Dendritic cell treated with granulocyte-macrophage colony-stimulating factor and Interleukin-4, amounts not matched to agents 40 ng/mL and 50 ng/mL, for 4 days (primary cell): ENCODE measurements around the gene KHNYN.

ENCODE experiments used
- H3K27ac Mint-ChIP-seq: one replicate; pipeline ENCODE4 v1.8.0; 2022; ENCODE audit warnings: mild to moderate bottlenecking, mixed read lengths
- H3K27me3 Mint-ChIP-seq: one replicate; pipeline ENCODE4 v1.8.0; 2022; ENCODE audit warnings: mild to moderate bottlenecking, mixed read lengths
- H3K36me3 Mint-ChIP-seq: one replicate; pipeline ENCODE4 v1.8.0; 2022; ENCODE audit warnings: low read depth, mixed read lengths
- H3K4me1 Mint-ChIP-seq: one replicate; pipeline ENCODE4 v1.8.0; 2022; ENCODE audit warnings: low read depth, mixed read lengths
- H3K4me3 Mint-ChIP-seq: one replicate; pipeline ENCODE4 v1.8.0; 2022; ENCODE audit warnings: mild to moderate bottlenecking, moderate library complexity, mixed read lengths
- H3K9me3 Mint-ChIP-seq: one replicate; pipeline ENCODE4 v1.8.0; 2022; ENCODE audit warnings: mixed read lengths
- intact Hi-C: fragments of 100-400 bp; cut with micrococcal nuclease; formaldehyde crosslinking; loops from one replicate; pipeline ENCODE4 v1.15.0; 2022

The KHNYN gene

DNA sequence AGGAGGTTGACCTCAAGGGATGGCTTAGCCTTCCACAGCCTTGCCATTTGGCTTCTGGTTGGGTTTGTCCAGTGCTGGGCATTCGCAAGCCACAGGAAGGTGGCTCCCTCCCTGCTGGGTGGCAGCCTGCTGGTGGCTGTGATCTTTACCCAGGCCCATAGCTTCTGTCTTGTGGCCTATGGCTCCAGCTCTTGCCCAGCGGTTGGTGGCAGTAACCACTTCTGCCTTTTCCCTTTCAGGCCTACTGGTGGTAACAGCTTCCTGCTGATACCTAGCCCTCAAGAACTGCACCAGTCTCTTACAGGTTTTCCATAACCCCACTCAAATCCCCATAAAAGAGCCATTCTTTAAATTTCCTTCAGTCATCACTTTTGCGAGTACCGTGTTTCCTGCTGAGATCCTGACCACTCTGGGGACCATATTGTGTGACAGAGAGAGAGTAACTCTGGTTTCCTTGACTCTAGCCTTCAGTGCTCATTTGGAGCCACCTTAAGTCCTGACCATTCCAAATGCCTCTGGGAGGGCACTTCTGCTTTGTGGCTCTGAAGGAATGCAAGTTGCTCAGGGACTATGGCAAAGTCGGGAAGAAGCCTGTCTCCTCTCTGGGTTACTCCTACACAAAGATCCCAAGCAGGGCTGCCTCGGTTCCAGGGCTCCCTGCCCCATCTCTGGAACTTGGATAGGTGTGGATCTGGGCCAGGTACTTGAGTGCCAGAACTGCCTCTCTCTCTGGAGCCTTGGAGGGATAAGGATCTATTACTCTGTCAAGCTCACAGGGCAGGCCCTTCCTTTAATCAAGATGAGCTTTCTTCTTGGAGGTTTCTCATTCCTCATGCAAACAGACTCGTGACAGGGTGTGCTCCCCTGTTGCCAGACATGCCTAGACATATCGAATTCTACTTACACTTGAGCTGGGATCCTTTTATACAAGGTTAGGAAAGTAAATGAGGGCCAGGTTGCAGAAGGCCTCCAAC lies 33.9 kb upstream of the KHNYN start:
- Mint-ChIP-seq H3K36me3 (no peaks in the 10 kb centered on the region), H3K4me1 (peaks cover 57% of the 10 kb centered on the region), H3K27me3 (peaks cover 20% of the 10 kb centered on the region), H3K9me3 (no peaks in the 10 kb centered on the region), H3K4me3 (no peak overlapping the region), H3K27ac (no peak overlapping the region)
- intact Hi-C loops: no loop called here

DNA sequence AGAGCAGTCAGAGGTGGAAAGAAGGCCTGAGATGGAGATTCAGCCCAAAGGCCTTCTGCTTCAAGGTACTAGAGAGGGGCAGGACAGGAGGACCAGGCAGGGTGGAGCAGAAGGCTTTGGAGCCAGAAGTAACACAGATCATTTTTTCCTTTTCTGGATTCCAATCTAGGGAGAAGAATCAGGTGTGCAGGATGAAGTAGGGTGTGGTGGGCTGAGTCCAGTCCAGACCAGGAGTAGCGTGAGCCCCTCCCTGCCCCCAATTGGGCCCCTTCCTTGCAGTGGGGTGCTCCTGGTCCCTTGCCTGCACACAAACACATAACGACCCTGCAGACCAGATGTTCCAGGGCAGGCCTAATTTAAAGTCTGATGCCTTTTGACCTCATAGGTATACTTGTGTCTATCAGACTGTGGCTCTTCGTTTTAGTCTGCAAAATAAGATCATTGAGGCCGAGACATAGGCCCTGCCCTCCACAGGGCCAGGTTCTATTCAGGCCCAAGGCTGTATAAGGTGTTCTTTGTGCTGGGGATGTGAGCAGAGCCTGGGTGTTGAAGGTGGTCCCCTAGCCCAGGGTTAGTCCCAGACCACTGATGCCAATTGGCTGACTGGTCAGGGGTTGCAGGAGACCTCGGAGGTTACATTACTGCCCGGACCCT lies 32.0 kb upstream of the KHNYN start:
- Mint-ChIP-seq H3K36me3 (no peaks in the 10 kb centered on the region), H3K27me3 (peaks cover 14% of the 10 kb centered on the region), H3K9me3 (no peaks in the 10 kb centered on the region), H3K4me1 (peaks cover 44% of the 10 kb centered on the region), H3K4me3 (no peak overlapping the region), H3K27ac (no peak overlapping the region)
- intact Hi-C loops: no loop called here

DNA sequence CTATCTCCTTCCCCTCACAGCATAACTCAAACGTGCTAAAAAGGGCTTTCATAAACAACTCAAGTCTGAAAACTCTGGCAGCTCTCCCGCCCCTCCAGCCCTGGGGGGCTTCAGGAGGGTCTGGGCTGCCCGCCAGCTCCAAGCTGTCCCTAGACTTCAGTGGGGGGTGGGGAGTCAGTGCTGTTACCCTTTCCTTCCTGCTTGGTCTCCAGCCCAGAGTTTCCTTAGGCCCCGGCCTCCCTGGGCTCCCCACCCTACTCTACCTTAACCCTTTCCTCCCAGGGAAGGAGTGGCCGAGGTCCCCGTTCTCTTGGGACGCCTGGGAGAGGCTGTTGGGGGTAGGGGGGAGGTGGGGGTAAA lies 31.5 kb upstream of the KHNYN start:
- peaks cover 44% of the 10 kb centered on the region for H3K4me1 Mint-ChIP-seq
- H3K4me3 Mint-ChIP-seq: no peak overlapping the region
- no peaks in the 10 kb centered on the region for H3K9me3 Mint-ChIP-seq
- H3K36me3 Mint-ChIP-seq: no peaks in the 10 kb centered on the region
- H3K27ac Mint-ChIP-seq: no peak overlapping the region
- intact Hi-C loops: no loop called here
- peaks cover 14% of the 10 kb centered on the region for H3K27me3 Mint-ChIP-seq

DNA sequence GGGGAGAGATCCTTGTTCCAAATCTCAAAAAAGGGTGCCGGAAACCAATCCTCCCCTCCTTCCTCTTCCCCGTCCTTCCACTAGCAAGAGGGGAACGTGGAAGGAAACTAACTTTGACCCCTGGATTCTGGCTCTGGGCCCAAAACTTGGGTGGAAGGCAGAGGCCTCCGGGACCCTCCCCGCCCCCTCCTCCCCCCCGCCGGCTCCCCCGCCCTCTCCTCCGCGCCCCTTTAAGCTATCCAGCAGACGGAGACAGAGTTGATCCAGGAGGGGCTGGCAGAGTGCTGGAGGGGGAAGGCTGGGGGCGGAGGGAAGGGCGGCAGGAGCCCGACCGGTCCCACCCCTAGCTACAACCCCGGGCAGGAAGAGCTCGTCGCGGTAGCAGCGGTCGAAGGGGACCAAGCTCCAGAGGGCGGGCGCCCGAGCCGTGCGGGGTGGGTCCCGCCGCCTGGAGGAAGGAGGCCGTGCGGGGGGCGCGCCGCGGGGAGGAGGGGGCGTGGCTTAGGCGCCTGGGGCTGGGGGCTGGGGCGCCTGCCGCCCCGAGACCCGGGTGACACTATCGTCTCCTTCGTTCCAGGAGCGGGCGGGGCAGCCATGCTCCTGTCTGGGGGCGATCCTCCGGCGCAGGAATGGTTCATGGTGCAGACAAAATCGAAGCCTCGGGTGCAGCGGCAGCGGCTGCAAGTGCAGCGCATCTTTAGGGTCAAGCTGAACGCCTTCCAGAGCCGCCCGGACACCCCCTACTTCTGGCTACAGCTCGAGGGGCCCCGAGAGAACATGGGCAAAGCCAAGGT lies 30.9 kb upstream of the KHNYN start, which contains the start of gene NYNRIN:
NYNRIN (plus strand) TSS at position 351 of the 794 bp plus-strand sequence; CDS start at position 595, 244 bp downstream.
- no peaks in the 10 kb centered on the region for H3K36me3 Mint-ChIP-seq
- H3K4me1 Mint-ChIP-seq: peaks cover 44% of the 10 kb centered on the region
- H3K4me3 Mint-ChIP-seq: peak within 1 kb of the TSS; percentile 59
- no peaks in the 10 kb centered on the region for H3K9me3 Mint-ChIP-seq
- intact Hi-C loops: no loop called here
- H3K27me3 Mint-ChIP-seq: peaks cover 14% of the 10 kb centered on the region
- peak within 1 kb of the TSS; percentile 40 for H3K27ac Mint-ChIP-seq

DNA sequence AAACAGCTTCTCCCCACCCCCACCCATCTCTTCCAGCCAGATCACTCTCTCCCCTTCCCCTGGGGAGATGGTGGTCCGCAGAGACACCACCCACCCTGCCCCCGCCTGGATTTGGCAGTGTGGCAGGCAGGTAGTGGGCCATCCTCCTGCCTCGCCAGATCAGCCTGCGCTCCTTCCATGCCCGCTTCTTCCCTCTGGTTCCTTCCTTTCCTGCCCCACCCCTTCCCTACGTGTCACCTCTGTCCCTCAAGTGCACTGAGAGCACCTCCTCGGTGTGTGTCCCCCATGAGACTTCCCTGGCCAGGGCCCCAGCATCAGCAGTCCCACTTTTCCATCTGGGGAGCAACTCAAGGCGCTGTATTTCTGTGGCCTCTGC lies 30.3 kb upstream of the KHNYN start:
- intact Hi-C loops: no loop called here
- Mint-ChIP-seq H3K4me1 (peaks cover 44% of the 10 kb centered on the region), H3K27me3 (peaks cover 14% of the 10 kb centered on the region), H3K4me3 (peak overlapping the region; percentile 59), H3K27ac (peak overlapping the region; percentile 40), H3K9me3 (no peaks in the 10 kb centered on the region), H3K36me3 (no peaks in the 10 kb centered on the region)

DNA sequence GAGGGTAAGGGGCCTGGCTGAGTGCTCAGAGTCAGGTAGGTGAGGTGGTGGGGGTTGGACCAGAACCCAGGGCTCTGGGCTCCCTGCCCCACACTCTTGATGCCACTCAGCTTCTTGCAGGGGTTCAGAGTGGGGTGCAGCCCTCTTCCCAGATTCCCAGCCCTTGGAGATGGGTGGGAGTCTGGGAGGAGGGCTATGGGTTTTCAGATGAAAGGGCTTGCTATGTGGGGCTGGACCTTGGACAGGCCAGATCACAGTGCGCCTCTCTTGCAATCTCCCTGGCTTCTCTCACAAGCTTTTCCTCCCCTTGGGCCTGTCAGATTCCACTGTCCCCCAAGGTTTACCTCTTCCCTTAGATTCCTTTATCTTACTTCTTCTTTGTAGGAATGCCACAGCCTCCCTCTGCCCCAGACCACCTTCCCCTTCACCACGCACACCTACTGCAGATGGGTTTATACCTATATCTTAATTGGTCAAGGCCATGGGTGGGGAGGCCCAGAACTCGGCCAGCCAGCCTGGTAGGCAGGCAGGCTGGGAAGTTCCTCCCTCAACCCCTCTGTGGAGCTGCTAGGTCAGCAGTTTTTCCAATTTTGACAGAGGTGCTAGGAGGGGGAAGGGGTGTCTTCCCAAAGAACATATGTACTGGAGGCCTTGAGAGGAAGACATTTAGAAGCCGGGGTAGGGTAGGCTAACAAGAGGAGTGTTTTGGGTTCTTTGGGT lies 29.6 kb upstream of the KHNYN start:
- peaks cover 14% of the 10 kb centered on the region for H3K27me3 Mint-ChIP-seq
- H3K4me3 Mint-ChIP-seq: no peak overlapping the region
- intact Hi-C loops: no loop called here
- peaks cover 44% of the 10 kb centered on the region for H3K4me1 Mint-ChIP-seq
- H3K27ac Mint-ChIP-seq: peak overlapping the region; percentile 40
- no peaks in the 10 kb centered on the region for H3K9me3 Mint-ChIP-seq
- no peaks in the 10 kb centered on the region for H3K36me3 Mint-ChIP-seq

DNA sequence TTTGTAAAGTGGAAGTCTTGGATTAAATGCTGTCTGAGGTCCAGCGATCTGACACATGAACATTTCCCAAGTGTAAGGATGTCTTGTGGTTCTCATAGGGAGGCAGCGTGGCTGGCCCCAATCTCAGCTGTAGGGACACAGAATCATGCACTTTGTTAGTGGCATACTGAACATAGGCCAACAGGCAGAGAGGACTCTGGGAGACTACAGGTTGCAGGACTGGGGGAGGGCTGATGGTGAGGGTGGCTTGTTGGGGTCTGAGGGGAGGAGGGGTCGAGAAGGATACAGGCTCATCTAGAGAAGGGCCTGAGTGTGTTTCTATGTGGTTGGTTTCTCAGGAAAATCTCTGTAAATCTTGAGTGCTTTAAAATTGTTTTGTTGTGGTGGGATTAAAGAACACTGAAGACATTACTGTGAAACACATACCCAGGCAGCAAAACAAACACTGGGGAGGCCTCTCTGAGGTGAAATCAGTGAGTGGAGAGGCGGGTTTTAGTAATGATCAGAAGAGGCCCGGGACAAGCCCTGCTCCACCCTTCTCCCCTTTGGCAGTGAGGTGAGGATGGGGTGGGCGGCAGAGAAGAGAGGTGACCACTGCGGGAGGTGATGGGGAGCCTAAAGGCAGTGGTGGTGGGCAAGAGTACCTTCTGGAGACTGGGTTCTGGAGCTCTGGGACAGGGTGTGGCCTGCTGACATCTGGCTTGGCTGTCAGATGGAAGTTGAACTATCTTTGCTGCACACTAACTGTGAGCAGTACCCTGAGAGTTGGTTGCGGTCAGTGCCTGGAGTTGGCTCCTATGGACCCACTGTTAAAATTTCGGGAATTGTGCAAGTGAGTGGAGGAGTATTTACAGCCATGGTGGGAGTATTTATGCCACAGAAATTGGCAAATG lies 27.7 kb upstream of the KHNYN start:
- peaks cover 29% of the 10 kb centered on the region for H3K4me1 Mint-ChIP-seq
- H3K36me3 Mint-ChIP-seq: no peaks in the 10 kb centered on the region
- intact Hi-C loops: no loop called here
- peaks cover 12% of the 10 kb centered on the region for H3K27me3 Mint-ChIP-seq
- no peak overlapping the region for H3K4me3 Mint-ChIP-seq
- no peak overlapping the region for H3K27ac Mint-ChIP-seq
- no peaks in the 10 kb centered on the region for H3K9me3 Mint-ChIP-seq

DNA sequence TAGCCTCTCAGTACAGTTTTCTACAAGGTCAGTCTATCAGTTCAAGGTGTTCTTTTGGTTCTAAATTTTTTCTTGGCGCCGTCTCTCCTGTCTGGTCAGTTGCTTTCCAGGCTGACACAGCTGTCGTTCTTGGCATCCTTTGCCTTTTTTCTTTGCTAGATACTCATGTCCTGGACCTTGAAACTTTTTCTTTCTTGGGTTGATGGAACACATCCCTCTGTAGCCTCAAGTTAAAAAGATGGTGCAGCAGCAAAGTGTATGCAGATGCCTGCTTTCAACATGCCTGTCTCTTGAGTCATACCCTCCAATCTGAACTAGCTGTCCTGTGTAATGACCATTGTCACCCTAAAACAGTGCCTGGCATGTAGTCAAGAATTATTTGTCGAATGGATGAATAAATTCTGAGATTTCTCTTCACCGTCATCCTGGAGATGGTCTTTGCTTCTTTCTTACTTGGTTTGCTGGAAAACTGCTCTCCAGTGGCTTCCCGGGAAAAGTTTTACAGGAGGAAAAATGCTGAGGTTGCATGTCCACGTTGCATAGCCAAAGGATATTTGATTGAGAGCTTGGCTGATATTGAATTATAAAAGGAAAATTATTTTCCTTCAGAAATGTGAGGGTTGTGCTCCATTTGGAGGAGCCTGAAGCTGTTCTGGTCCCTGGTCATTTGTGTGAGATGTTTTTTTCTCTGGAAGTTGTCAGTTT lies 26.3 kb upstream of the KHNYN start:
- no peaks in the 10 kb centered on the region for H3K36me3 Mint-ChIP-seq
- no peak overlapping the region for H3K4me3 Mint-ChIP-seq
- no peaks in the 10 kb centered on the region for H3K9me3 Mint-ChIP-seq
- H3K27me3 Mint-ChIP-seq: peaks cover 12% of the 10 kb centered on the region
- H3K4me1 Mint-ChIP-seq: peaks cover 18% of the 10 kb centered on the region
- H3K27ac Mint-ChIP-seq: no peak overlapping the region
- intact Hi-C loops: no loop called here

DNA sequence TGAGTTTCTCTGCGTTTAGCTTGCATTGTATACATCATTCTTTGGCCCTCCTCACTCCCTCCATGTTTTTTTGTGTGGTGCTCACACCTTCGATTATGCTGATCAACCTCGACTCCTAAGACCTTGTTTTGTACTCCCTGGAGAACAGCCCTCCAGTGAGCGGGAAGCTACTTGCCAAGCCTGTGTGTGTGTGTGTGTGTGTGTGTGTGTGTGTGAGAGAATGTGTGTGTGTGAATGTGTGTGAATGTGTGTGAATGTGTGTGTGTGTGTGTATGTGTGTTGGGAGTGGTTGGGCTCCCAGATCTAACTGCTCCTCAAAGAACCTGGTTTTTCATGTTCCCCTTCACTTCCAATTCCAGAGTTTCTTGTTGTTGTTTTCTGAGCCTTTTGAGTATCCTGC lies 24.9 kb upstream of the KHNYN start:
- Mint-ChIP-seq H3K27ac (no peak overlapping the region), H3K4me3 (no peak overlapping the region), H3K4me1 (peaks cover 9% of the 10 kb centered on the region), H3K9me3 (no peaks in the 10 kb centered on the region), H3K36me3 (no peaks in the 10 kb centered on the region), H3K27me3 (peaks cover 6% of the 10 kb centered on the region)
- intact Hi-C loops: no loop called here

DNA sequence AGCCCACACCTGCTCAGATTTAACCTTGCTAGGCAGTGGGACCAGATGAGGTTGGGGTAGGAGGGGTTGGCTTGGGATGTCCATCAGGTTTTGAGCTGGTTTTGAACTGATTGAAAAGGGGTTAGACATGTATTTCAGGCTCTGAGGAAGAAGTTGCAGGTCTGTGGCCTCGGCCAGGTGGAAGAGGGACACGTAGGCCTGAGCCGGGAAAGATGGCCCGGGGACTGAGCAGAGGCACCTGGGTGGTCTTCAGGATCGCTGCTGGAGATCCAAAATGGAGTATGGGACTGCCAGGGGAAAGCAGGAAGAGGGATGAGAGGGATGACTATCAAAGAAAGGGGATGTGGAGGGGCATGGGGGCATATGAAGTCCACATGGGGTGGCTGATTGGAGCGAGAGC lies 23.3 kb upstream of the KHNYN start:
- Mint-ChIP-seq H3K4me1 (no peaks in the 10 kb centered on the region), H3K4me3 (no peak overlapping the region), H3K27ac (no peak overlapping the region), H3K9me3 (no peaks in the 10 kb centered on the region), H3K27me3 (peaks cover 1% of the 10 kb centered on the region), H3K36me3 (no peaks in the 10 kb centered on the region)
- intact Hi-C loops: no loop called here

DNA sequence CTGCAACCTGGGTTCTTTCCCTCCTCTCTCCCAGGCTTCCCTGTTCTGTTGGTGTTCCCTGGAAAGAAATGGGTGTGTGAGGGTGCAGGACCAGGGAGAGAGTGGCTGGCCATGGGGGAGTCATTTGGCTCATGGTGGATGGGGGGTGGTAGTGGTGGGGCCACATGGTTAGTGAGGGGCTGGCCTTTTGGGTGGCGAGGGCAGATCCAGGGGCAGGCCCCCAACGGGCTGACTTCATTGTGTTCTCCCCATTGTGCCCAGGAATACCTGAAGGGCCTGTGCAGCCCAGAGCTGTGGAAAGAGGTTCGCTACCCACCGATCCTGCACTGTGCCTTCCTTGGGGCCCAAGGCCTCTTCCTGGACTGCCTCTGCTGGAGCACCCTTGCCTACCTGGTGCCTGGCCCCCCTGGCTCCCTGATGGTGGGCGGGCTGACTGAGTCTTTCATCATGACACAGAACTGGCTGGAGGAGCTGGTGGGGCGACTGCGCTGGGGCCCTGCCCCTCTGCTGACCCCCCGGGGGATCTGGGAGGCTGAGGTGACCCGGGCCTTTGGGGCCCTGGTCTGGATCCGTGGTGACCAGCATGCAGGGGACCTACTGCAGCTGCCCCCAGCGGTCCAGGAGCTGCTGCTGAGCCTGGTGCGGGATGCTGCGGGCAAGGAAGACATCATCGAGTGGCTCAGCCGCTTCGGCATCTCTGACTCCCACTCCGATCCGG lies 22.0 kb upstream of the KHNYN start:
- intact Hi-C loops: no loop called here
- no peaks in the 10 kb centered on the region for H3K4me1 Mint-ChIP-seq
- peaks cover 1% of the 10 kb centered on the region for H3K27me3 Mint-ChIP-seq
- H3K36me3 Mint-ChIP-seq: no peaks in the 10 kb centered on the region
- H3K9me3 Mint-ChIP-seq: no peaks in the 10 kb centered on the region
- H3K4me3 Mint-ChIP-seq: no peak overlapping the region
- H3K27ac Mint-ChIP-seq: no peak overlapping the region

DNA sequence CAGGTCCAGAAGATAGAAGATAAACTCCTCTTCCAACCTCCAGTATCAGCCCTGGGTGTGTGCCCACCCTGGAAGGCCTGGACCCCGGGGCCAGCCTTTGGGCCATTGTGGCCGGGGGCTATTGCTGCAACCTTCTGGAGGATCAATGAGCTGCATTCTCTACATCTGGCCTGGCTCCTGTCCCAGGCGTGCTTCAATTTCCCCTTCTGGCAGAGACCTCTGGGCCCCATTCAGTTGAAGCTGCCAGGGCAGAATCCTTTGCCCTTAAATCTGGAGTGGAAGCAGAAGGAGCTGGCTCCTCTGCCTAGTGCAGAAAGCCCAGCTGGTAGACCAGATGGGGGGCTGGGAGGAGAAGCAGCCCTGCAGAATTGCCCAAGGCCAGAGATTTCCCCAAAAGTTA lies 21.0 kb upstream of the KHNYN start:
- no peak overlapping the region for H3K4me3 Mint-ChIP-seq
- intact Hi-C loops: no loop called here
- H3K27ac Mint-ChIP-seq: no peak overlapping the region

More for the DNA sequence above, 21.0 kb upstream of the KHNYN start:
- peaks cover 1% of the 10 kb centered on the region for H3K27me3 Mint-ChIP-seq
- no peaks in the 10 kb centered on the region for H3K4me1 Mint-ChIP-seq
- H3K9me3 Mint-ChIP-seq: no peaks in the 10 kb centered on the region
- no peaks in the 10 kb centered on the region for H3K36me3 Mint-ChIP-seq
